Measurements from ENCODE around the gene TSPAN9. TPM values are rescaled to one million over a fixed set of nuclear protein-coding genes. Genes with fewer than 3 reads are reported as not detected.

The TSPAN9 gene
- total RNA-seq, 1 experiment from 2014 or later: 9.6 TPM

DNA sequence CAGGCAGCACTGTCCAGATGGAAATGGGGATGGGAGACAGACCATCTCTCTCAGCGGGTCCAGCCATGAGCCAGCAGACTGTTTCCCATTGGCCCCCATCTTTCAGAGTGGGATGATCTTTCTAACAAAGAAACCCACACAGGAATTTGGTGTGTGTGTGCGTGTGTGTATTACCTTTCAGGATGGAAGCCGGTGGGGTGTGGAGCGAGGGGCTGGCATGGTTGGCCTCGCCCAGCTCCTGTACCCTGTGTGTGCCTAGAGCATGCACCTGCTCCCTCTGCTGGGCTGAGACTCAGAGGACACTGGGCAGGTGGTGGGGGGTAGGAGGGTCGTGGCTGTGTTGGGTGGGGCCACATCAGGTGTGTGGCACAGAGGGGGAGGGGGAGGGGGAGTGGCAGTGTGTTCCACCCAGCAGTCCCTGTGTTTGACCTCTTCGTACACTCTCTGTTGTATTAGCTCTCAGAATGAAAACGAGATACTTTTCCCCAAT lies 33.0 kb upstream of the TSPAN9 start:
- H3K27ac ChIP-seq: no peak overlapping the region
- H3K27me3 ChIP-seq (ENCODE audit: insufficient read depth, low read depth): no peaks in the 10 kb centered on the region
- intact Hi-C loops (cut with micrococcal nuclease; ENCODE audit: unreplicated experiment): loop anchor here (5.0 kb wide), 1 partner anchor 167 kb away; the partner anchor contains the start of genes FOXM1 and RHNO1
- H3F3A ChIP-seq (ENCODE audit: insufficient read depth, low read depth): peaks cover 8% of the 10 kb centered on the region; the same call in 1 of the 2 replicates
- no peaks in the 10 kb centered on the region for H3K36me3 ChIP-seq (ENCODE audit: low read depth)
- DNase-seq: no peak
- BruUV-seq (replicated peaks): no TSS peak
- H3K4me2 ChIP-seq: no peak overlapping the region
- H3K79me2 ChIP-seq (ENCODE audit: low read depth): no peaks in the 10 kb centered on the region
- TF ChIP-seq, protein P1, sequence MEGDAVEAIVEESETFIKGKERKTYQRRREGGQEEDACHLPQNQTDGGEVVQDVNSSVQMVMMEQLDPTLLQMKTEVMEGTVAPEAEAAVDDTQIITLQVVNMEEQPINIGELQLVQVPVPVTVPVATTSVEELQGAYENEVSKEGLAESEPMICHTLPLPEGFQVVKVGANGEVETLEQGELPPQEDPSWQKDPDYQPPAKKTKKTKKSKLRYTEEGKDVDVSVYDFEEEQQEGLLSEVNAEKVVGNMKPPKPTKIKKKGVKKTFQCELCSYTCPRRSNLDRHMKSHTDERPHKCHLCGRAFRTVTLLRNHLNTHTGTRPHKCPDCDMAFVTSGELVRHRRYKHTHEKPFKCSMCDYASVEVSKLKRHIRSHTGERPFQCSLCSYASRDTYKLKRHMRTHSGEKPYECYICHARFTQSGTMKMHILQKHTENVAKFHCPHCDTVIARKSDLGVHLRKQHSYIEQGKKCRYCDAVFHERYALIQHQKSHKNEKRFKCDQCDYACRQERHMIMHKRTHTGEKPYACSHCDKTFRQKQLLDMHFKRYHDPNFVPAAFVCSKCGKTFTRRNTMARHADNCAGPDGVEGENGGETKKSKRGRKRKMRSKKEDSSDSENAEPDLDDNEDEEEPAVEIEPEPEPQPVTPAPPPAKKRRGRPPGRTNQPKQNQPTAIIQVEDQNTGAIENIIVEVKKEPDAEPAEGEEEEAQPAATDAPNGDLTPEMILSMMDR (conservative IDR thresholded peaks at IDR 0.05): no peak
- no peak for TF ChIP-seq EZH2 (IDR thresholded peaks at IDR 0.05; ENCODE audit: low read depth)
- no peaks in the 10 kb centered on the region for H3K9me2 ChIP-seq (ENCODE audit: insufficient read depth)
- ChIA-PET POLR2A (ENCODE audit: unreplicated experiment) (no interaction called here), CTCF (no interaction called here)
- no peaks in the 10 kb centered on the region for H3K4me1 ChIP-seq (replicated peaks; ENCODE audit: insufficient read depth)
- no peaks in the 10 kb centered on the region; the same call in 1 of the 2 replicates for H4K20me1 ChIP-seq (ENCODE audit: insufficient read depth)
- no peak overlapping the region for H3K4me3 ChIP-seq
- no peaks in the 10 kb centered on the region for H3K9me3 ChIP-seq (ENCODE audit: insufficient read depth, low read depth)
- H2AFZ ChIP-seq: no peak overlapping the region

DNA sequence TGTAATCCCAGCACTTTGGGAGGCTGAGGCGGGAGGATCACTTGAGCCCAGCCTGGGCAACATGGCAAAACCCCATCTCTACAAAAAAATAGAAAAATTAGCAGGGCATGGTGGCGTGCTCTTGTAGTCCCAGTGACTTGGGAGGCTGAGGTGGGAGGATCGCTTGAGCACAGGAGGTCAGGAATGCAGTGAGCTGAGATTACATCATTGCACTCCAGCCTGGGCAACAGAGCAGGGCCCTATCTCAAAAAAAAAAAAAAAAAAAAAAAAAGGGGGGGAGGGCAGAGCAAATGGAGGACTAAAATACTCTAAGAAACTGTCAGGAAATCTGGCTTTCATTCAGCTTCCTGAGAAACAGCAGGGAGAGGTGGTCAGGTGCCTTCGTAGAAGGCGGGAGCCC lies 31.7 kb upstream of the TSPAN9 start:
- H3K79me2 ChIP-seq (ENCODE audit: low read depth): no peaks in the 10 kb centered on the region
- no peak overlapping the region for H3K27ac ChIP-seq
- 0 out of 2 replicates have a peak, but pooled peaks cover 4% of the 10 kb centered on the region for H3K27me3 ChIP-seq (ENCODE audit: insufficient read depth, low read depth)
- no peaks in the 10 kb centered on the region for H3K9me2 ChIP-seq (ENCODE audit: insufficient read depth)
- no peak overlapping the region for H3K4me2 ChIP-seq
- no peaks in the 10 kb centered on the region for H3K9me3 ChIP-seq (ENCODE audit: insufficient read depth, low read depth)
- H3K4me3 ChIP-seq: no peak overlapping the region
- ChIA-PET POLR2A (ENCODE audit: unreplicated experiment) (no interaction called here), CTCF (interaction anchor here (0.6 kb wide), 1 partner anchor 11 kb away, joined by 8 read pairs; no protein-coding TSS in a partner anchor)
- H3K4me1 ChIP-seq (replicated peaks; ENCODE audit: insufficient read depth): no peaks in the 10 kb centered on the region
- intact Hi-C loops (cut with micrococcal nuclease; ENCODE audit: unreplicated experiment): no loop called here
- no peaks in the 10 kb centered on the region for H3K36me3 ChIP-seq (ENCODE audit: low read depth)
- TF ChIP-seq, protein P1 (conservative IDR thresholded peaks at IDR 0.05): no peak
- no peak for TF ChIP-seq EZH2 (IDR thresholded peaks at IDR 0.05; ENCODE audit: low read depth)
- DNase-seq: no peak
- H2AFZ ChIP-seq: no peak overlapping the region
- H3F3A ChIP-seq (ENCODE audit: insufficient read depth, low read depth): peaks cover 8% of the 10 kb centered on the region; the same call in 1 of the 2 replicates
- H4K20me1 ChIP-seq (ENCODE audit: insufficient read depth): no peaks in the 10 kb centered on the region; the same call in 1 of the 2 replicates
- no TSS peak for BruUV-seq (replicated peaks)

DNA sequence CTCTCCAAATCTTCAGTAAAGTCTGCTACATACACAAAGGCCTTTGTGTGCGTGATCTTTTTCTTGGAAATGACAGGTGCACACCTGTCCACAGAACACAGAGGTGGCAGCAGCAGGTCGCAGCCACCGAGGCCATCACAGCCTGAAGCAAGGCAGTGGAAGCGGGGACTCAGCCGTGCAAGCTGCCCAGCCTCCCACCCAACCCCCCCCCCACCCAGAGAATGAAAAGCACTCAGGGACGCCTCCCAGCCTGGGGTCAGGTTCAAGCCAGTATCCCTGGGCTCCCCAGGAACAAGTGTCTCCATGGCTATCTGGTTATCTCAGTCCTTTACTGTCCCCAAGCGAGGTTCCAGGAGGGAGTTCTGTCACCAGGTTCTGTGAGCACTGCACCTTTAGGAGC lies 31.2 kb upstream of the TSPAN9 start:
- TF ChIP-seq EZH2 (IDR thresholded peaks at IDR 0.05; ENCODE audit: low read depth): no peak
- TF ChIP-seq, protein P1 (conservative IDR thresholded peaks at IDR 0.05): no peak
- no peaks in the 10 kb centered on the region for H3K9me2 ChIP-seq (ENCODE audit: insufficient read depth)
- H3K4me1 ChIP-seq (replicated peaks; ENCODE audit: insufficient read depth): no peaks in the 10 kb centered on the region
- no peak for DNase-seq
- BruUV-seq (replicated peaks): no TSS peak
- ChIA-PET POLR2A (ENCODE audit: unreplicated experiment) (no interaction called here), CTCF (interaction anchor here (0.6 kb wide), 1 partner anchor 11 kb away, joined by 8 read pairs; no protein-coding TSS in a partner anchor)
- no peak overlapping the region for H3K27ac ChIP-seq
- no peak overlapping the region for H2AFZ ChIP-seq
- H3K36me3 ChIP-seq (ENCODE audit: low read depth): no peaks in the 10 kb centered on the region
- no peaks in the 10 kb centered on the region; the same call in 1 of the 2 replicates for H4K20me1 ChIP-seq (ENCODE audit: insufficient read depth)
- intact Hi-C loops (cut with micrococcal nuclease; ENCODE audit: unreplicated experiment): no loop called here
- H3K27me3 ChIP-seq (ENCODE audit: insufficient read depth, low read depth): 0 out of 2 replicates have a peak, but pooled peaks cover 4% of the 10 kb centered on the region
- H3K4me2 ChIP-seq: no peak overlapping the region
- no peaks in the 10 kb centered on the region for H3K9me3 ChIP-seq (ENCODE audit: insufficient read depth, low read depth)
- no peaks in the 10 kb centered on the region for H3K79me2 ChIP-seq (ENCODE audit: low read depth)
- no peak overlapping the region for H3K4me3 ChIP-seq
- H3F3A ChIP-seq (ENCODE audit: insufficient read depth, low read depth): peaks cover 8% of the 10 kb centered on the region; the same call in 1 of the 2 replicates
